HG03066 (cell line): ENCODE measurements around the gene INPP5F.

ENCODE experiments used
- ATAC-seq: cut with Tn5 transposase; IDR thresholded peaks from one replicate; pipeline ENCODE4 v1.9.1; 2021; ENCODE audit warnings: low read depth; ENCODE audit not compliant: unreplicated experiment

Gene INPP5F

GRCh38 chr10:119812684-119813083 is 86.8 kb downstream of the INPP5F start:
- no peak for ATAC-seq

- no peak for ATAC-seq
Measured at GRCh38 chr10:119815671-119816070, 89.8 kb downstream of the INPP5F start.

- no peak for ATAC-seq
Measured at GRCh38 chr10:119817991-119818888, 92.4 kb downstream of the INPP5F start.

- ATAC-seq = no peak
Measured at GRCh38 chr10:119818889-119819270, 93.0 kb downstream of the INPP5F start.

- no peak for ATAC-seq
Measured at GRCh38 chr10:119821182-119821581, 95.3 kb downstream of the INPP5F start.

GRCh38 chr10:119824299-119824698 is 98.4 kb downstream of the INPP5F start:
- ATAC-seq = no peak

GRCh38 chr10:119826771-119827170 is 100.9 kb downstream of the INPP5F start:
- ATAC-seq = no peak

GRCh38 chr10:119827430-119827829 is 101.6 kb downstream of the INPP5F start:
- ATAC-seq = no peak

GRCh38 chr10:119829429-119829828 is 103.6 kb downstream of the INPP5F start:
- no peak for ATAC-seq

GRCh38 chr10:119830851-119831250 is 105.0 kb downstream of the INPP5F start:
- no peak for ATAC-seq

GRCh38 chr10:119831656-119832055 is 105.8 kb downstream of the INPP5F start:
- ATAC-seq = no peak

GRCh38 chr10:119832951-119833350 is 107.1 kb downstream of the INPP5F start:
- ATAC-seq = no peak

- ATAC-seq = no peak
Measured at GRCh38 chr10:119834188-119834587, 108.3 kb downstream of the INPP5F start.

- no peak for ATAC-seq
Measured at GRCh38 chr10:119845656-119846055, 119.8 kb downstream of the INPP5F start.

- no peak for ATAC-seq
Measured at GRCh38 chr10:119849031-119849789, 123.4 kb downstream of the INPP5F start.

- no peak for ATAC-seq
Measured at GRCh38 chr10:119849944-119850343, 124.1 kb downstream of the INPP5F start.

- no peak for ATAC-seq
Measured at GRCh38 chr10:119852277-119852676, 126.4 kb downstream of the INPP5F start.

- ATAC-seq = no peak
Measured at GRCh38 chr10:119852822-119853221, 127.0 kb downstream of the INPP5F start.

GRCh38 chr10:119853574-119853973 is 127.7 kb downstream of the INPP5F start:
- no peak for ATAC-seq

- no peak for ATAC-seq
Measured at GRCh38 chr10:119858063-119858462, 132.2 kb downstream of the INPP5F start.

GRCh38 chr10:119859420-119860258 is 133.8 kb downstream of the INPP5F start:
- ATAC-seq = no peak
